ENCODE data around the gene CXXC1.
A peak's percentile ranks its signal among the peaks of the same experiment; 100 is the strongest.

CXXC1 gene

DNA sequence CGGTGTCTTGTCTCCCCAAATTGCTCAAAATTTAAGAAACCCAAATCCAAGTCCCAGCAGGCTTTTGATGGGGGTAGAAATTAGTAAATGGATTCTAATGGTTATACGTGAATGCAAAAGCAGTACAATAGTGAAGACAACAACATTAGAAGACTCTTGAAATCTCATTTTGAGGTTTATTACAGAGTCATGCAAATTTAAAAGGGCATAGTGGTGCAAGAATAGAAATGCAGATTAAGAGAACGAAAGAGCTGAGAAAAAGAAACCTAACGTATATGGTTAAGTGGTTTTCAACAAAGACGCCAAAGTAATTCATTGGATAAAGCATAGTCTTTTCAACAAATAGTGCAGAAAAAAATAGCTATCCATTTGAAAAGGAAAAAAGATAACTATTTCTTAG is 33.2 kb upstream of the CXXC1 start:
- no peaks in the 10 kb centered on the region for H3K36me3 Mint-ChIP-seq (ENCODE audit: low read depth)
- H3K27ac Mint-ChIP-seq: no peak overlapping the region
- no peak for TF ChIP-seq CTCF (IDR thresholded peaks at IDR 0.05; ENCODE audit: unreplicated experiment in 3 of 3)
- H3K4me1 Mint-ChIP-seq: no peaks in the 10 kb centered on the region
- no peaks in the 10 kb centered on the region for H3K27me3 Mint-ChIP-seq (ENCODE audit: low read depth)
- H3K9me3 Mint-ChIP-seq: no peaks in the 10 kb centered on the region
- no peak overlapping the region for H3K4me3 Mint-ChIP-seq

GRCh38 chr18:50315100-50315871 is 27.8 kb upstream of the CXXC1 start:
- H3K36me3 Mint-ChIP-seq (ENCODE audit: low read depth): no peaks in the 10 kb centered on the region

DNA sequence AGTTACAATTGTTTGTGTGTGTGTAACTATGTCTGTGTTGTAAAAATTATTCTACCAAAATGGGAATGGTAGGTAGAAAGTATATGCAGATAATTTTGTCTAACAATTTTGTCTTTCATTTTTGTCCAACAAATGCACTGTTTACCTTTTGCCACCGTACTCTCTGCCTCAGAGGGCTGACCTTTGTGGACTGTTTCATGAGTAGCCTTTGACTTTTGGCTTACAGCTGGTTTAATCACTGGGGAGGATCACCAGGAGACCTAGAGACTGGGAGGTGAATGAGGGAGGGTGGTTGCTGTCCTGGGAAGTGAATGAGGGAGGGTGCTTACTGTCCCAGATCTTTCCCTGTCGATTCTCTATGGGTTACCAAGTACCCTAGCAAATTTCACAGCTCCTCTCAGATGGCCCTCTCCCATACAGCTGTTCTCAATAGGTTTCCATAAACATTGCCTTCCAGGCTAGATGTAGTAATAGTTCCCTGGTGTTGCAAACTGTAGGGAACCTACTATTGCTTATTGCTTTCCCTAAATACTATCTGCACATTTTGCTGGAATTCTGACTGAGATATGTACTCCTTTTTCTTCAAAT is 26.5 kb upstream of the CXXC1 start:
- Mint-ChIP-seq H3K27me3 (ENCODE audit: low read depth) (peaks cover 3% of the 10 kb centered on the region), H3K36me3 (ENCODE audit: low read depth) (no peaks in the 10 kb centered on the region), H3K4me3 (no peak overlapping the region), H3K9me3 (no peaks in the 10 kb centered on the region), H3K4me1 (no peaks in the 10 kb centered on the region), H3K27ac (peak overlapping the region in 1 of 3 experiments; percentile 20)
- no peak for TF ChIP-seq CTCF (IDR thresholded peaks at IDR 0.05; ENCODE audit: unreplicated experiment in 3 of 3)

More at GRCh38 chr18:50315100-50315871, 27.8 kb upstream of the CXXC1 start:
- Mint-ChIP-seq H3K4me3 (no peak overlapping the region), H3K27me3 (ENCODE audit: low read depth) (peaks cover 3% of the 10 kb centered on the region), H3K4me1 (no peaks in the 10 kb centered on the region), H3K9me3 (no peaks in the 10 kb centered on the region), H3K27ac (no peak overlapping the region)
- TF ChIP-seq CTCF (IDR thresholded peaks at IDR 0.05; ENCODE audit: unreplicated experiment in 3 of 3): no peak

GRCh38 chr18:50313031-50313607 is 25.6 kb upstream of the CXXC1 start:
- TF ChIP-seq CTCF (IDR thresholded peaks at IDR 0.05; ENCODE audit: unreplicated experiment in 3 of 3): no peak
- no peaks in the 10 kb centered on the region for H3K4me1 Mint-ChIP-seq

DNA sequence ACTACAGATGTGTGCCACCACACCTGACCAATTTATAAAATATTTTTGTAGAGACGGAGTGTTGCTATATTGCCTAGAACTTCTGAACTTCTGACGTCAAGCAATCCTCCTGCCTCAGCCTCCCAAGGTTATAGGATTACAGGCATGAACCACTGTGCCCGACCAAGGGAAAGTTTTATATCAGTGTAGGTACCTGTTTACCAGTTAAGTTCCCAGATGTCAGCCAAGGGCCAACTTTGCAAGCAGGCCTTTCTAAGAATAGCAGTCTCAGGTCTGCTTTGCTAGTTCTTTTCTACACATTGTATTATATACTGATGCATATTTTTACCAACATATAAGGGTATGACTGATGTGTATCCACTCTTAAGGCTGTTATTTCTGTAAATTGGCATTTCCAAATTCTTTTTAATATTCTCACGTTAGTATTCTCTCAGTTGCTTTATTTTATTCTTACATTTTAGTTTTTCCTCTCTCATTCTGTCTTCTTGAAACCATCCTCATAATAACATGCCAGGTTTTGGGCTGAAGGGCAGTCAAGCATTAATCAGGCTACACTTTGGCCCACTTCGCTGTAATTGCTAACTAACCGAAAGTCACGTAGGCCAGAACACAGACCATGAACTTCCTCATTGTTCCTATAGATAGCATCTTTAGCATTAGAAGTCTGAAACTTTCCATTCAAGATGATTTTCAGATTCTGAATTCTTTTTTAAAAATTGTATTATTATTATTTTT is 25.0 kb upstream of the CXXC1 start:
- no peak overlapping the region for H3K4me3 Mint-ChIP-seq
- no peaks in the 10 kb centered on the region for H3K9me3 Mint-ChIP-seq
- peak overlapping the region; percentile 68 to 92 (median 86) for H3K27ac Mint-ChIP-seq
- H3K36me3 Mint-ChIP-seq (ENCODE audit: low read depth): no peaks in the 10 kb centered on the region
- no peaks in the 10 kb centered on the region for H3K4me1 Mint-ChIP-seq
- TF ChIP-seq CTCF (IDR thresholded peaks at IDR 0.05; ENCODE audit: unreplicated experiment in 3 of 3): no peak
- H3K27me3 Mint-ChIP-seq (ENCODE audit: low read depth): peaks cover 3% of the 10 kb centered on the region

More at GRCh38 chr18:50313031-50313607, 25.6 kb upstream of the CXXC1 start:
- Mint-ChIP-seq H3K36me3 (ENCODE audit: low read depth) (no peaks in the 10 kb centered on the region), H3K27me3 (ENCODE audit: low read depth) (peaks cover 3% of the 10 kb centered on the region), H3K4me3 (no peak overlapping the region), H3K9me3 (no peaks in the 10 kb centered on the region), H3K27ac (peak overlapping the region; percentile 45 to 71 (median 68))
